ENCODE data around the gene LRP1B.

DNA sequence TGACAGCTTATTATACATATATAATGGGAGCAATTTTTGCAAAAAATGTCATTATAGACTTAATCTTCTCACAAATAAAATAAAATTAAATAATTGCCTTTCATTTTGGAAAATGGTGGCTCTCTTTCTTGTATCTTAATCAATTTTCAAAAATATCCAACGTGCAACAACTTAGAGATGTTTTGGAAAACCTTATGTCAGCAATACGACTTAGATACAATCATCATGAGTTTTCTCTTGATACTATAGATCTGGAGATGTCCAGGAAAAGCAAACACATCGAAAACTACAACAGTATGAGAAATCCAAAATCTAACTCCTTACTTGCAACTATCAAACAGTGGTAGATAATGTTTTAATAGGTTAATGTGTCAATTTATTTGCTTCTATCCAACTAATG is 1529.0 kb downstream of the LRP1B start:
- TF ChIP-seq ZFP3 (CRISPR knock-in tag; IDR thresholded peaks at IDR 0.05) = no peak
- TF ChIP-seq, protein P1, sequence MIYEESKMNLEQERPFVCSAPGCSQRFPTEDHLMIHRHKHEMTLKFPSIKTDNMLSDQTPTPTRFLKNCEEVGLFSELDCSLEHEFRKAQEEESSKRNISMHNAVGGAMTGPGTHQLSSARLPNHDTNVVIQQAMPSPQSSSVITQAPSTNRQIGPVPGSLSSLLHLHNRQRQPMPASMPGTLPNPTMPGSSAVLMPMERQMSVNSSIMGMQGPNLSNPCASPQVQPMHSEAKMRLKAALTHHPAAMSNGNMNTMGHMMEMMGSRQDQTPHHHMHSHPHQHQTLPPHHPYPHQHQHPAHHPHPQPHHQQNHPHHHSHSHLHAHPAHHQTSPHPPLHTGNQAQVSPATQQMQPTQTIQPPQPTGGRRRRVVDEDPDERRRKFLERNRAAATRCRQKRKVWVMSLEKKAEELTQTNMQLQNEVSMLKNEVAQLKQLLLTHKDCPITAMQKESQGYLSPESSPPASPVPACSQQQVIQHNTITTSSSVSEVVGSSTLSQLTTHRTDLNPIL (CRISPR knock-in tag; IDR thresholded peaks at IDR 0.05; ENCODE audit: low read depth) = no peak
- TF ChIP-seq PATZ1 (CRISPR knock-in tag; IDR thresholded peaks at IDR 0.05; ENCODE audit: borderline replicate concordance) = no peak
- TF ChIP-seq ZNF70 (CRISPR knock-in tag; IDR thresholded peaks at IDR 0.05) = no peak
- no peak for TF ChIP-seq TOX (CRISPR knock-in tag; IDR thresholded peaks at IDR 0.05; ENCODE audit: borderline replicate concordance)

All from SK-N-SH treated with all-trans-retinoic acid at 6 μM for 48 hours (cell line).